GM12878 (cell line): ENCODE results near the gene KLF15.

Experiments
- CTCF ChIP-seq, 3 experiments: IDR thresholded peaks in 2 of 3; conservative IDR thresholded peaks in 1 of 3; 2 replicates each; pipeline ENCODE4 v1.5.1; 2011; ENCODE audit warnings: low read depth in 3 of 3, low read length in 3 of 3, mild to moderate bottlenecking in 3 of 3, control low read depth in 2 of 3, moderate library complexity in 2 of 3, inconsistent platforms in 1 of 3, mixed read lengths in 1 of 3; ENCODE audit not compliant: control insufficient read depth in 2 of 3, insufficient read depth in 1 of 3; ENCODE audit errors: extremely low read depth in 1 of 3
- SP1 ChIP-seq: IDR thresholded peaks from one replicate; pipeline ENCODE4 v1.6.1; 2011; ENCODE audit warnings: low read depth, low read length
- TAF1 ChIP-seq: IDR thresholded peaks from 2 replicates; pipeline ENCODE4 v1.6.1; 2011; ENCODE audit warnings: mild to moderate bottlenecking, low read depth, low read length, borderline replicate concordance

- TF ChIP-seq CTCF (IDR thresholded peaks at IDR 0.05 in 2 of 3, conservative IDR thresholded peaks at IDR 0.05 in 1 of 3; ENCODE audit: control insufficient read depth in 2 of 3, extremely low read depth in 1 of 3, insufficient read depth in 1 of 3, low read depth in 3 of 3, low read length in 3 of 3) (no peak), TAF1 (no peak), SP1 (no peak)
Measured at GRCh38 chr3:126364731-126365301, 7.6 kb upstream of the KLF15 start.
